ENCODE measurements around the gene CDX1. TPM values are rescaled to one million over a fixed set of nuclear protein-coding genes. Genes with fewer than 3 reads are reported as not detected.

The CDX1 gene
- total RNA-seq (2014; rRNA removed; shearing (Covaris generic)) = not detected in 2 replicates
- not detected in 2 replicates for polyA plus RNA-seq (2014; cell fraction: nucleus; rRNA removed)

DNA sequence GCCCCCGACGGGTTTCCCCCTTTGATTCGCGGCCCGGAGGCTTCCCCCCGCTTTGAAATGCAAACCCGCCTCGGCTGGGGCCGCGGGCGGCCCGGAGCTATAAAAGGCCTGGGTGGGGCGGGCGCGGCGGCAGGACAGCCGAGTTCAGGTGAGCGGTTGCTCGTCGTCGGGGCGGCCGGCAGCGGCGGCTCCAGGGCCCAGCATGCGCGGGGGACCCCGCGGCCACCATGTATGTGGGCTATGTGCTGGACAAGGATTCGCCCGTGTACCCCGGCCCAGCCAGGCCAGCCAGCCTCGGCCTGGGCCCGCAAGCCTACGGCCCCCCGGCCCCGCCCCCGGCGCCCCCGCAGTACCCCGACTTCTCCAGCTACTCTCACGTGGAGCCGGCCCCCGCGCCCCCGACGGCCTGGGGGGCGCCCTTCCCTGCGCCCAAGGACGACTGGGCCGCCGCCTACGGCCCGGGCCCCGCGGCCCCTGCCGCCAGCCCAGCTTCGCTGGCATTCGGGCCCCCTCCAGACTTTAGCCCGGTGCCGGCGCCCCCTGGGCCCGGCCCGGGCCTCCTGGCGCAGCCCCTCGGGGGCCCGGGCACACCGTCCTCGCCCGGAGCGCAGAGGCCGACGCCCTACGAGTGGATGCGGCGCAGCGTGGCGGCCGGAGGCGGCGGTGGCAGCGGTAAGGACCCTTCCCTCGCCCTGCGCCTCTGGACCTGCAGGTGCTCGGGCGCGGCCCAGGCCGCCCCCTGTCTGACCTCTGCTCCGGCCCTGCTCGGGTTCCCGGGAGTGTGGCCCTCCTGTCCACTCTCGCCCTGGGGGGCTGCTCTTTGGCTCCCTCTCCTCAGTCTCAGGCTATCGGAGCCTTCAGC lies at the start of gene CDX1:
TSS of gene CDX1 (plus strand) at position 129 of the 862 bp plus-strand sequence. CDS start at position 228, 99 bp downstream.
- DNase-seq (ENCODE audit: extremely low read depth, low read depth) = no peak

DNA sequence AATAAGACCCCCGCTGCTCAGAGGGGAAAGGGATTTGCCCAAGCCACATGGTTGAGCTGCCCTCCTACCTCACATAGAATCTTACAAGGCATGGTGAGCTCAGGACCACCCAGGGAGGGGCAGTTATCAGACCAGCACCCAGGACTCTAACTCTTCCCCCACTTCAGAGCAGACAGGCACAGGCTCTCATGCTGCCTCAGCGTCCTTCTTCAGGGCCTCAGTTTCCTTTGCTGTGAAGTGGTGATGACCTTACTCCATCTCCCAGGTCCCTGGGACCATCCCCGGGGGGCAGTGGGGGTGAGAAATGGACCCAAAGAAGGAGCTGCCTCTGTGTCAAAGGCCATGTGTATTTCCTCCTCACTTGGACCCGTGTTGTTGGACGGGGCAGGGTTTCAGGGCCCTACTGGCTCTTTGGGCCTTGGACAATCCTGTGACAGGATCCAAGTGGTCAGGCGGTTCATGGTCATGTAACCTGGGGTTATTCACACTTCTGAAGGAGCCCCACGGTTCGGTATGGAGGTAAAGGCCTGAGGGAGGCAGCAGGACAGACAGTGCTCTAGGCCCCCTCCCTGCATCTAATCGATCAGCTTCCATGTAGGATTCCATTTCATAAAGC lies 48.5 kb upstream of the CDX1 start:
- no peak for DNase-seq (ENCODE audit: extremely low read depth, low read depth)

DNA sequence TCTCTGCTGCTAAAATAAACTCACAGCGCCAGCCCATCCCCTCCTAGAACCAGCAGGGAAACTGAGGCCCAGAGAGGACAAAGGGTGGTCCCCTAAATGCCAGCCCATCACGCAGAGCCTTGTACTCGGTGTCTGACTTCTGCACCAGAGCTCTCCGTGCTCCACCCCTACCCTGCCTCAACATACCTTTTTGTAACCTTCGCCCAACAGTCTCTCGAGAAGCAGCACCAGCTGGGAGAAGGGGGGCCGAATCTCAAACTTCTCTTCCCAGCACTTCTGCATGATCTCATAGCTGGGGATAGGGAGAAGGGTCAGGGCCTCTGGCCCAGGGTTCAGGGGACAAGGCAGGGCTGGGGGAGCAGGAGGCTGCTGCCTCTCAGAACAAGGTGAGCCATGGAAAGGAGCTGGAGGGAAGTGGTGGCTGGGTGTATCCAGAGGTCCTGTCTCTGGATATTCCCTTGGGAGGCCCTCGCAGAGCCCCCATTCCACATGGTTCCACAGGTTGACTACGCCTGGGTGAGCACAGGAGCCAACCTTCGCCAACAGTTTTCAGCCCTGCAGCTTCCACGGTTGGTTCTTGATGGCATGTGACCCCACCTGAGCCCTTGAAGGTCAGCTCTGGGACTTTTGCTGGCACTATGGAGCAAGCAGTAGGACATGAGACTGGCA lies 47.9 kb upstream of the CDX1 start:
- no peak for DNase-seq (ENCODE audit: extremely low read depth, low read depth)

DNA sequence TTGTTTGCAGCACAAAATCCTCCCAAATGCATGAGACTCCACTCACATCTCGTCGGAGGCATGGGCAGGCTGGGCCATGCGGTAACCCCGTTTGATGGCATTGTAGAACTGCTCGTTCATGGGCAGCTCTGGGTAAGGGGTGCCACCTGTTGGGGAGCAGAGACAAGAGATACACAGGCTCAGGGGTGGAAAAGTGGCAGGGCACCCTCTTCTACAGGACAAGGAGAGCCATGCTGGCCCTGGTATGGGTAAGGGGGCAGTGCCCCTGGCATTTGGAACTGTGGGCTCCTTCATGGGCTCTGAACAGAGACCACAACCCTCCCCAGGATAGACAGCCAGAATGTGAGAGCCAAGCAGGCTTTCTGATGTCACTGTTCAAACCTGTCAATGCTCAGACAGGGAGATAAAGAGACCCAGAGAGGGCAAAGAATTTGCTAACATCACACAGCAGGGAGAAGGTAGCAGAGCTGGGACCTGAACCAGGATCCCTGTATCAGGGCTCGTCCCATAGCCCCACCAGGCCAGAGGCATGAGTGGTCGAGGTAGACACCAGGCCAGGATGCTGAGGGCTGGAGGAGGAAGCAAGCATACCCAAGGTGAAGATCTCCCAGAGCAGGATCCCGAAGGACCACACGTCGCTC lies 47.0 kb upstream of the CDX1 start:
- DNase-seq (ENCODE audit: extremely low read depth, low read depth) = no peak

DNA sequence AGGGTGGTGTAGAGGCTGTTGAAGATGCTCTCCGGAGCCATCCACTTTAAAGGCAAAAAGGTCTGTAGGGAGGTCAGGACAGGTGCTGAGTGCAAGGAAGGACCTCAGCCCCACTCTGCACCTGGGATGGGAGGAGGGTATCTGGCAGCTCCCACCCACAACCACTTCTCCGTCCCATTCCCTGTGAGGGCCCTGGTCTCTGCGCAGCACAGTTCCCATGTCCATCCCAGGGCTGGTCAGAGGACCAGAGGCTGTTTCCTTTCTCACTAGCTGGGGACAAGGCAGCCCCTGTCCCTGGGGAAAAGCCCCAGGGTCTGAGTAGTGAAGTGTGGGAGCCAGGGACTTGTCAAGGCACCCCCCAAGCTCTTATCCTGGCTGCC lies 46.5 kb upstream of the CDX1 start:
- no peak for DNase-seq (ENCODE audit: extremely low read depth, low read depth)

DNA sequence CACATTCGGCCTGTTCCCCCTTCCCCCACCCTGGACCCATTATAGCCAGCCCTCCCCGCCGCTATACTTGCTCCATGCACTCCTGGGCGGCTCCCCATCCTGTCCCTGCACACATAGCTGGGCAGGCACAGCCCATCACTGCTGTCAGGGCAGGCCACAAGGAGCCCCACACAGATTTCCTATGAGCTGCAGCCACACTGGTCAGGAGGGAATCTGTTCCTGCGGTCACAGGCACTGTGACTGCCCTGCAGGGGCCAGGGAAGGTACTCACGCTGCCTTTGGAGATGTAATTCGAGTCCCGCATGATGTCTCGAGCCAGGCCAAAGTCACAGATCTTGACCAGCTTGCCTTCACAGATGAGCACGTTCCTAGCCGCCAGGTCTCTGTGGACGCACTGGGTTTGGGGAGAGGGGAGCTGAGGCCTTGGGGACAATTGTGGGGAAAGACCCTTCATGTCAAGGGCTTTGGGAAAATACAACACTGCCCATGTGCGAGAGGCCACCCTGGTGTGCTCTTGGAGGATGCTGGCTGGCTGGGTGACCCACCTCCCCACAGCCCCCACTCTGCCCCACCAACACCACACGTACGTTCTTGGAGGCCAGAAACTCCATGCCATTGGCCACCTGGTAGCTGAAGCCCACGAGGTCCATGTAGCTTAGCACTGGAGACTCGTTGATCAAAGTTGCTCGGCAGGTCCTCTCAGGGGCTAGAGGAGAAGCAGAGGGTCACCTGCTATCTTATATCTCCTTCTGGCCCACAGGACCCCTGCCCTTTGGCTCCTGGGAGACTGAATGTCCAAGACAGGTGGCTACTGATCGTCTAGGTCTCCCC lies 45.7 kb upstream of the CDX1 start:
- no peak for DNase-seq (ENCODE audit: extremely low read depth, low read depth)

DNA sequence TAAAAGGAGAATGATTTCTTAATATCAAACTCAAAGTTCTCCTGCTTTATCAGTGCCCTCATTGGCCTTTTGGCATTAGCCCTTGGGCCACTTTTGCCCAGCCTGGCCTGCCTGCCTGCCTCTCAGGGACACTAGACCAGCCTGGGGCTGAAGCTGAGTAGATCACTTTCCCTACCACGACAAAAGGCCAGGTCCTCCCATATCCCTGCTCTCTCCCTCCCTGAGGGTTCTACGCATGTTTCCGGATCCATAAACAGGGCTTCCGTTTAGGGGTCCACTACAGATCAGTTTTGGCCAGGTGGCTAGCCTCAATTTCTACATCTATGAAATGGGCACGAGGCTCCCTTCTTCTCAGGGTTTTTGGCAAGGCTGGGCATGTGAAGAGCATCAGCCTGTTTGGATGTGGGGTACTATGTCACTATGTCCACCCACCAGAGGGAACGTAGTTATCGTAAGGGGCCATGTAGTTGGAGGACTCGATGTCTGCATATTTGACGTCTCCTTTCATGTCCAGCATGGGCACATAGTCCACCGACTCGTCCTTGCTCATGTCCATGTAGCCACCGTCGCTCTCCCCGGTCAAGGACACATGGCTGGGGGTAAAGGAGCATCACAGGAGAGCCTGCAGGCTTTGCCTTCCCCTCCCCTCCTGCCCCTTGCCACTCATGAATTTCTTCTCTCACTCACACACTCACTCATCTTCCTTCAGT lies 45.0 kb upstream of the CDX1 start:
- no peak for DNase-seq (ENCODE audit: extremely low read depth, low read depth)

DNA sequence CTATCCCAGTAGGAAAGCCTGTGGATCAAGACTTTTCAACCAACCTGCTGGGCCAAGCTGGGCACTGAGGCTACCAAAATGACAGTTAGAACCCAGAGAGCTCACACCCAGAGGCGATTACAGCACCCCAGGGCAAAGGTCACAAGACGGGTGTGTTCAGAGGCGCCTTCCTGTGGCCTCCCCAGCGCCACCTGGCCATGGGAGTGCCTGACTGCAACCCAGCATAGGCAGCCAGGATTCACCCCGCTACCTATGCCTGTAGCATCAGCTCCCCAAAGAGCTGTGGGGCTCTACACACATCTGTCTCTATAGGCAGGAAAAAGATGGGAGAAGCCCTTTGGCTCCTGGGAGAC lies 44.4 kb upstream of the CDX1 start:
- DNase-seq (ENCODE audit: extremely low read depth, low read depth) = peak; percentile 32

DNA sequence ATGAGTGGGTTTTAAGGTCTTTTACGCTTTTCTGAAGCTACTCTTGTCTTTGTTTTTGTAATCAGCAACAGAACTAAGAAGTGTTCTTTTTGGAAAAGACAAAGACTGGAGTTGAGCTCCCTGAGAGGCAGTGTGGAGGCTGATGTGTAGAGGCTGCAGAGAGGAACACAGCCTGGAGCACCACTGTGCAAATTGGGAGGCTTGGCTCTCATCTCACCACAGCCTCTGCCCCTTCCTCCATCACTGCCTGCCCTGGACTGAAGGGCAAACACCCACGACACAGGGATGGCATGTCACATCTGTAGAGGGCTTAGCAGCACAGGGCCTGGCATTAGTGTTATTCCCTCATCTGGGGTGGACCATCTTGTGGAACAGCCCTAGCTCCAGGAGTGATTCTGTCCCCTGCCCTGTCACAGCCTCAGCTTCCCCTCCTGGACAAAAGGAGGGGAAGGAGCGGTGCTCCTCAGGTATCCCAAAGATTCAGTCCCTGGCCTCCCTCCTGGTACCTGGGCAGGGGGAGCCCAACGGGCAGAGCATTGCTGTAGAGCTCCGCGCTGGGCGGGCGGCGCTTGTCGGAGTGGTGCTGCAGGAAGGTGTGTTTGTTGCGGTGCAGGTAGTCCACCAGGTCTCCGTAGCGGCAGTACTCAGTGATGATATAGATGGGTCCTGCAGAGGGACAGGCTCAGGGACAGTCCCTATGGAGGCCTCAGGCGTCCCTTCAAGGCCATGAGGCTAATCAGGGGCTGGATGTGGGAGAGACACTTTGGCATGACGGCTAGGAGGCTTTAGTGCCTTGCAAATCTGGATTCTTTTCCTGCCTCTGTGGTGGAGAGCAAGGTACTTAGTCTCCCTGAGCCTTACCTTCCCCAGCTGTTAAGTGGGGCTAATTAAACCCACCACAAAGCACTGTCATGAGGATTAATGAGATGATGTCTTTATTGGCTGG lies 43.8 kb upstream of the CDX1 start:
- DNase-seq (ENCODE audit: extremely low read depth, low read depth) = no peak

DNA sequence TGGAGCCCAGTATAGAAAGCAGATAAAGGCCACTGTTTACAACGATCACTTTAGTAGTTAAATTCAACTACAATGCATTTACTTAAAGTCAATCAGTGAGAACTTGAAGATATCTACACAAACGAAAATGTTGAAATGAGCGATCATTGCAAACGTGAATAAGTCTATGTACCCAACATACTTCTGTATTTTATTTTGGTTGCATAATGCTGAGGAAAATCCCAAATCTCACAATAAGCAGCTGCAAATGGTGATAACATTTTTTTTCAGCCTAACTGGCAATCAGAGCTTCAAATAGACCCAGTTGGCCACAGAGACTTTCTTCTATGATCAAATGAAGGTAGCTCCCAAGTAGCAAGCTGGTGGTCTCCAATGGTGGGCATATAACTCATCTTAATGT lies 43.0 kb upstream of the CDX1 start:
- no peak for DNase-seq (ENCODE audit: extremely low read depth, low read depth)

DNA sequence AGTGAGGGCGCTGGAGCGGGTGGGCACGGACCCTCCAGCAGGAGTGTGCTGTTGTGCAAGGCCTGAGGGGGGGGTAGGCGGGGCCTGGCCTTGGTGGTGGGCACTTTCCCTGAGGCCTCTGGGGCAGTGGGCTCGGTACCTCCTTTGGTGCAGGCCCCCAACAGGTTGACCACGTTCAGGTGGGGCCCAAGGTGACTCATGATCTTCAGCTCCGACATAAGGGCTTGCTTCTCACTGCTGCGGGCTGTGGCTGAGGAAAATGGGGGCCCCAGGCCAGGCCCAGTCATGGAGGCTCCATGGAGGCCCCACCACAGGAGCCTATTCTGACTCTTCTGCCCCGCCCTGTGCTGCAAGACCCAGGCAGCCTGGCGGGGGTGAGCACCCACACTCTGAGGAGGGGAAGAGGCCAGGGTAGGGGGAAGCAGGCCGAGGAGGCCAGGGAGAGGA lies 42.4 kb upstream of the CDX1 start:
- DNase-seq (ENCODE audit: extremely low read depth, low read depth) = no peak

DNA sequence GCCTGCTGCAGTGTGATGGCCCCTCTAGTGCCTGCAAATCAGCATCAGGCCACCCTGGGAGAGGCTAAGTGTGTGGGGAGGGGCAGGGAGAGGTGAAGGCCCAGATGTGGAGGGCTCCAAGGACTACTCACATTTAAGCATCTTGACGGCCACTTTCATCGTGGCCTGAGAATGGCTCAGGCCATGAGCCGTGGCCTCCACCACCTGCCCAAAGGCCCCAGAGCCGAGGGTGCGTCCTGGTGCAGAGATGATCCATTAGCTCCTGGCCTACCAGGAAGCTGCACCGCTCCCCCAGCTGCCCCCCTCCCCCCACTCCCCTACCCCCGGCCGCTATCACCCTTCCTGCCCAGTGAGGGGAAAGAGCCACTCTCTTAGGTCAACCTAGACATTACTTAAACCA lies 42.0 kb upstream of the CDX1 start:
- no peak for DNase-seq (ENCODE audit: extremely low read depth, low read depth)

DNA sequence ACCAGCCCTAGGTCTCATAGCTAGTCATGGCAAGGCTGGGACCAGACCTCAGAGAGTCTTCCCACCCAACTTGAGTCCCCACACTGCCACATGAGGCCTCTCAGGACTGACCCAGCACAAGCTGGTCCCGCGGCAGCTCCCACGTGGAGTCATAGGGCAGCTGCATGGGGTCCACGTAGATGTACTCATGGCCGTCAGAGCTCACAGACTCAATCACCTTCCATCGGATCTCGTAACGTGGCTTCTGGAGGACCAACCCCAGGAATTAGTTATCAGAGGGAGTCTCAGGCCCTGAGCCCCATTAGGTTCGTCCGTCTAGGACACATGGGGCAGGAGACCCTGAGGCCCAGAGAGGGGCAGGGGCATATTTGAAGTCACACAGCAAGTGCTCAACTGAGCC lies 41.2 kb upstream of the CDX1 start:
- no peak for DNase-seq (ENCODE audit: extremely low read depth, low read depth)

DNA sequence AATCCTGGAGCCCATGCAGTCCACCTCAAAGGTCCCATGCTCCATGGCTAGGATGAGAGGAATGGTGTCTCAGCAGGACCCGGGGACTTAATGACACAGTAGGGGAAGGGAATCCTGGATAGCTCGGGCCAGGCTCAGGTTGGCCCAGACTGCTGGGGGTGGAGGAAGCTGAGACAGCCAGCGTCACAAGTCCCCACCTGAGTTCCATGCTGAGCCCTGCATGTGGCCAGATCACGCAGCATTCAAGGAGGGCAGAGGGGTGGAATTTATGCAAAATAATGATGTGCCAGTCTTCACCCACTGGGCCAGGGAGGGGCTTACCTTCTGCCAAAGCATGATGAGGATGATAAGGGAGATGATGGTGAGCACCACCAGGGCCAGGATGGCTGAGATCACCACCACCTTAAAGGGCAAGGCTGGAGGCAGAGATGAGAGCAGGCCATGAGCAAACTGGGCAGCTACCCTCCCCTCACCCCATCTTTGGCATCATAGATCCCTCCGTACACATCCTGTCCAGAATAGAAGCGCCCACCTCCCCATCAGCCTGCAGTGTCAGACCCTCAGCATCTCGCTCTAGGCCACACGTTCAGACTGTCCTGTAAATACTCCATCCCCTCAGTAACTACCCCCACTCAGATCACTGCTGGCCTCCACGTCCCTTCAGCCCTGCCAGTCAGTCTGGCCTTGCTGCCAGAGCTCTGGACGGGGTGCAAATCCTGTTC lies 40.2 kb upstream of the CDX1 start:
- no peak for DNase-seq (ENCODE audit: extremely low read depth, low read depth)

DNA sequence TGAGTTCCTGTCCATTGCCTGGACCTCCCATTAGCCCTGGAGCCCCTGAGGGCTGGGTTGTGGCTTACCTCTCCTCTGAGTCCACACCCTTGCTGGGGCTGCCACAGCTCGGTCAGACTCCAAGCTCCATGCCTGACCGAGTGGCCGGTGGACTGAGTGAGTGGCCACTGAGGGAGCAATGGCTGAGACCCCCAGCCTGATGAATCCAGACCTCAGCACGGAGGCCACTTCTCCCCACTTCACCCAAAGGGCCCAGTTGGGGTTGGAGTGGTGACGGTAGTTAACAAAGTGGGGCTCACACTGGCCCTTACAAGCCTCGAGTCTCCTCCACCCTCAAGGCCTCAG lies 39.7 kb upstream of the CDX1 start:
- DNase-seq (ENCODE audit: extremely low read depth, low read depth) = no peak

DNA sequence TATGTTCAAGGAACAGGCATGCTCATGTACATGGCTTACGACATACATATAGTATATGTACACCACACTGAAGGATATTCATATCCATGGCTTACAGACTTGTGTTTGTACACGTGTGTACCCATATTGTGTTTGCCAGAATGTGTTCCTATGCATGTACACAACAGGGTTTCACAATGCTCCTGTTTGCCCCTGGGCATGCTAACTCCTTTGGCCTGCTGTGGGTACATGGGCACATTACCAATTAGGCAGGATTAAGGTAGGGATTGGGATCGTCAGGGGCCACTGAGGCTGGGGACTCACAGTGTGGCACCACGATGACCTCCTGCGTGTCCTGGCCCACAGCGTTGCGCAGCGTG lies 37.1 kb upstream of the CDX1 start:
- no peak for DNase-seq (ENCODE audit: extremely low read depth, low read depth)

DNA sequence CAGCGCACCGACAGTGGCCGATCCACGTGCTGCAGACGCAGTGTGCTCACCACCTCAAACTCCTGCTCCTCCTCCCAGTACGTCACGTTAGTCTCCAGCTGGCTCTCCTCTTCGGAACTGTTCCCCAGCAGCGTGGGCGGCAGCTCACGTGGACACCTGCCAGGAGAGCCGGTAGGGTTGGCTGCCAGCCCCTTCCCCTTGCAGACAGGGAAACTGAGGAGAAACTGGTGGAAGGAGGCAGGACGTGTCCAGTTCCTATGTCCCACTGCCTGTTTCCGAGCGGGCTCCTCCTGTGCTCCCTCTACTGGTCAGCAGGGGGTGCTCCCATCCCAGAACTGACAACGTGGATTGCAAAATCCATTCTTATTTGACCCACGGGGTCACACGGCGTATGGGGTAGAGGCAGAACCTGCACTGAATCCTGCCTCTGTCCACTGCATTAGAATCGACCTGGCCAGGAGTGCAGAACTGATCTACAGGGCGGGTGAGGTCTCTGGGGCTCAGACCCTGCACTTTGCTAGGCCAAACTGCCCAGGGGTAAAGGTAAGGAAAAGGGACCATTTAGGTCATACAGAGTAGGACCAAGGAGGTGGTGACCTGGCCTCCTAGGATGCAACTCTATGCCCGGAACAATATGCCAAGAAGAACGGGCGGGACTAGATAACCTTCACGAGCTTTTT lies 36.6 kb upstream of the CDX1 start:
- DNase-seq (ENCODE audit: extremely low read depth, low read depth) = peak; percentile 79
